ENCODE measurements around the gene PTPRE.

DNA sequence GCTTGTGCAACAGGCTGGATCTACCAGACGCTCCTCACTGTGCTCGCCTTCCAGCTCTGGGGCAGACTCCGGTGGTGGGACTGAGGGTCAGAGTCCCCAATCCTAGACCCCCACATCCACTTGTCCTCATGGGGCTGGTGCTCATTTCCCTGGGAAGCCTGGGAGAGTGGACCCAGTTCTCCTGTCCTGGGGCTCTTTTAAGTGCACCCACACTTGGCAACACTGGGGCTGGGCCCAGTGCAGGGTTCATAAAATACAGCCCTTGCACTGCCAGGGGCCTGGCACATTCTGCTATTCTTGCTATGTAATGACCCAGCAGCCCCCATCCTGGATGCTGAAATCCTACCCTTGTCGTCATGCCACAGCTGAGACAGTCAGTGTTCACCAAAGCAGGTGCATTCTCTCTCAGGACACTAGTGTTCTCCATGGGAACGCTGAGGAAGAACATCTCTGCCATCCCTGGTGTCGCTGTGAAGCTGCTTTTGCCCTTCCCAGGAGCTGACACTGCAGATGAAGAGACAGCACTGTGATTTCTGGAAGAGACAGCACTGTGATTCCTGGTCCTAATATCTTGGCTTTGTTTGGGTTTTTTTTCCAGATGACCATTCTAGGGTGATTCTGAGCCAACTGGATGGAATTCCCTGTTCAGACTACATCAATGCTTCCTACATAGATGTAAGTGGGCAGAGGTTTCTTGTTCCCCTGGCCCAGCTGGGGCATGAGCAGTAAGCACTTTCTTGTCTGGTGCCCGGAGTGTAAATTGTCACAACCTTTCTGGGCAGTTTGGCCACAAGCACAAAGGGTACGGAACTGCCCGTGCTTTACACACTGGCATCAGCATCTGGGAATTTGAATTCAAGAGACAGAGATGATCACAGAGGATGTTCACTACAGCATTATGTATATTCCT is 153.7 kb downstream of the PTPRE start:
- TF ChIP-seq POLR2A (IDR thresholded peaks at IDR 0.05; ENCODE audit: low read depth, low read length) = no peak
- TF ChIP-seq POLR2AphosphoS5 (IDR thresholded peaks at IDR 0.05; ENCODE audit: low read depth, low read length) = no peak
- no peak for TF ChIP-seq TAF1 (IDR thresholded peaks at IDR 0.05; ENCODE audit: low read depth, low read length)
- TF ChIP-seq SPI1 (IDR thresholded peaks at IDR 0.05; ENCODE audit: low read depth, low read length) = no peak
